WTC11 (cell line): Measurements from ENCODE around the gene MLN. TPM values are rescaled to one million over a fixed set of nuclear protein-coding genes. Genes with fewer than 3 reads are reported as not detected.

Experiments
- ATAC-seq: fragments of 200-7000 bp; cut with Tn5 transposase; 2 replicates; pipeline ENCODE4 v1.10.0; 2021; ENCODE audit warnings: mild to moderate bottlenecking, moderate library complexity
- CTCF ChIA-PET: fragments of 300-600 bp; sonication (Branson Sonifier 250); formaldehyde crosslinking; loops from one replicate; lab custom pipeline; 2021; ENCODE audit warnings: antibody characterized with exemption; lab: Charles Lee
- POLR2A ChIA-PET: fragments of 350-600 bp; sonication (Branson Sonifier 250); formaldehyde crosslinking; loops from one replicate; lab custom pipeline; 2021; ENCODE audit warnings: antibody characterized with exemption; lab: Charles Lee
- DNase-seq: peaks from one replicate; pipeline ENCODE4 v3.0.0; 2021; ENCODE audit warnings: low spot score
- H3K27ac Mint-ChIP-seq: 2 replicates; pipeline ENCODE4 v1.8.0; 2021; ENCODE audit warnings: mixed read lengths
- H3K27me3 Mint-ChIP-seq: 2 replicates; pipeline ENCODE4 v1.8.0; 2021; ENCODE audit warnings: low read depth, mild to moderate bottlenecking, moderate library complexity, mixed read lengths
- H3K36me3 Mint-ChIP-seq: 2 replicates; pipeline ENCODE4 v1.8.0; 2021; ENCODE audit warnings: mixed read lengths
- H3K4me1 Mint-ChIP-seq: 2 replicates; pipeline ENCODE4 v1.8.0; 2022; ENCODE audit warnings: mixed read lengths
- H3K4me3 Mint-ChIP-seq: 2 replicates; pipeline ENCODE4 v1.8.0; 2021; ENCODE audit warnings: mild to moderate bottlenecking, moderate library complexity, mixed read lengths
- H3K9me3 Mint-ChIP-seq: 2 replicates; pipeline ENCODE4 v1.8.0; 2021; ENCODE audit warnings: mixed read lengths
- CBFB ChIP-seq: sonication (generic); formaldehyde crosslinking; IDR thresholded peaks from 2 replicates; pipeline ENCODE4 v1.8.1; 2022; ENCODE audit warnings: mild to moderate bottlenecking, low read depth, missing genetic modification reagents
- HMGA2 ChIP-seq: fragments of 250-450 bp; sonication (Bioruptor Pico); IDR thresholded peaks from 2 replicates; pipeline ENCODE4 v1.4.0; 2021; ENCODE audit warnings: mild to moderate bottlenecking, moderate library complexity
- MXD4 ChIP-seq: fragments of 250-450 bp; sonication (Bioruptor Pico); IDR thresholded peaks from 2 replicates; pipeline ENCODE4 v1.8.0; 2021; ENCODE audit warnings: mild to moderate bottlenecking, moderate library complexity, borderline replicate concordance
- NR1H2 ChIP-seq: sonication (generic); formaldehyde crosslinking; IDR thresholded peaks from 2 replicates; pipeline ENCODE4 v1.9.0; 2021; ENCODE audit warnings: mild to moderate bottlenecking, moderate library complexity, missing genetic modification reagents
- PRRX2 ChIP-seq: fragments of 250-450 bp; sonication (Bioruptor Pico); IDR thresholded peaks from 2 replicates; pipeline ENCODE4 v1.8.0; 2021; ENCODE audit warnings: mild to moderate bottlenecking
- SP1 ChIP-seq: sonication (generic); formaldehyde crosslinking; conservative IDR thresholded peaks from 2 replicates; pipeline ENCODE4 v1.8.1; 2022; ENCODE audit warnings: missing genetic modification reagents
- ZNF232 ChIP-seq: sonication (generic); formaldehyde crosslinking; IDR thresholded peaks from 2 replicates; pipeline ENCODE4 v1.8.0; 2022; ENCODE audit warnings: mild to moderate bottlenecking, missing genetic modification reagents
- total RNA-seq: library from RNA; stranded (reverse); gene quantifications from 3 replicates; pipeline ENCODE4 v1.2.3, GENCODE V29; 2021
- TF ChIP-seq, protein P1 (sequence below): sonication (generic); formaldehyde crosslinking; IDR thresholded peaks from 2 replicates; pipeline ENCODE4 v1.8.0; 2022; ENCODE audit warnings: mild to moderate bottlenecking, missing genetic modification reagents
- TF ChIP-seq, protein P2 (sequence below): fragments of 250-450 bp; sonication (Bioruptor Pico); IDR thresholded peaks from 2 replicates; pipeline ENCODE4 v2.1.2; 2022; ENCODE audit warnings: mild to moderate bottlenecking, moderate library complexity
- TF ChIP-seq, protein P3 (sequence below): sonication (generic); formaldehyde crosslinking; IDR thresholded peaks from 2 replicates; pipeline ENCODE4 v1.8.0; 2022; ENCODE audit warnings: mild to moderate bottlenecking, missing genetic modification reagents
- TF ChIP-seq, protein P4 (sequence below): sonication (generic); formaldehyde crosslinking; IDR thresholded peaks from 2 replicates; pipeline ENCODE4 v1.8.1; 2023; ENCODE audit warnings: mild to moderate bottlenecking, missing genetic modification reagents, moderate library complexity
- TF ChIP-seq, protein P5 (sequence below): sonication (generic); formaldehyde crosslinking; IDR thresholded peaks from 2 replicates; pipeline ENCODE4 v1.8.0; 2022; ENCODE audit warnings: mild to moderate bottlenecking, missing genetic modification reagents
- TF ChIP-seq, protein P6 (sequence below): sonication (generic); formaldehyde crosslinking; IDR thresholded peaks from 2 replicates; pipeline ENCODE4 v1.8.1; 2023; ENCODE audit warnings: mild to moderate bottlenecking, missing genetic modification reagents, moderate library complexity
- TF ChIP-seq, protein P7 (sequence below): fragments of 250-450 bp; sonication (Bioruptor Pico); IDR thresholded peaks from 2 replicates; pipeline ENCODE4 v1.9.0; 2021; ENCODE audit warnings: moderate library complexity, mild to moderate bottlenecking, inconsistent platforms, borderline replicate concordance
- TF ChIP-seq, protein P8 (sequence below): sonication (generic); formaldehyde crosslinking; IDR thresholded peaks from 2 replicates; pipeline ENCODE4 v1.8.0; 2023; ENCODE audit warnings: missing genetic modification reagents, mild to moderate bottlenecking, borderline replicate concordance

MLN gene
- total RNA-seq, 1 experiment from 2014 or later = not detected

DNA sequence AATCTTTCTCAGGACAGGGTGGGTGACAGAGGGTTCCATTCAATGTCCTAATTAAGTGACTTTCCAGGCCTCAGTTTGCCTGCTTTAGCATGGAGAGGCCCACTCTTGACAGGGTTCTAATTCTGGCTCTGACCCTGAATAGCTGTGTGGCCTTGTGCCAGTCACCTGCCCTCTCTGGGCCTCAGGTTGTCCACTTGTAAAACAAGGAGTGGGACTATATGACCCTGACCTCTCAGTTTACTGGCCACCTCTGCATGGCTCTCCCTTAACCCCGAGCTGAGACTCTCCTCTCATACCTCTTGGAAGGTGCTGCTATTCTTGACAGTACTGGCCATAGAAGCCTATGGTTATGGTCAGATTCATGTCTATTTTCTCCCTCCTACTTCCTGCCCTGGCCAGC is 44.1 kb upstream of the MLN start (continued):
- TF ChIP-seq, protein P1, sequence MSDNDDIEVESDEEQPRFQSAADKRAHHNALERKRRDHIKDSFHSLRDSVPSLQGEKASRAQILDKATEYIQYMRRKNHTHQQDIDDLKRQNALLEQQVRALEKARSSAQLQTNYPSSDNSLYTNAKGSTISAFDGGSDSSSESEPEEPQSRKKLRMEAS (CRISPR knock-in tag) = no peak
- TF ChIP-seq NR1H2 (no peak), MXD4 (CRISPR knock-in tag) (no peak)
- TF ChIP-seq, protein P2, sequence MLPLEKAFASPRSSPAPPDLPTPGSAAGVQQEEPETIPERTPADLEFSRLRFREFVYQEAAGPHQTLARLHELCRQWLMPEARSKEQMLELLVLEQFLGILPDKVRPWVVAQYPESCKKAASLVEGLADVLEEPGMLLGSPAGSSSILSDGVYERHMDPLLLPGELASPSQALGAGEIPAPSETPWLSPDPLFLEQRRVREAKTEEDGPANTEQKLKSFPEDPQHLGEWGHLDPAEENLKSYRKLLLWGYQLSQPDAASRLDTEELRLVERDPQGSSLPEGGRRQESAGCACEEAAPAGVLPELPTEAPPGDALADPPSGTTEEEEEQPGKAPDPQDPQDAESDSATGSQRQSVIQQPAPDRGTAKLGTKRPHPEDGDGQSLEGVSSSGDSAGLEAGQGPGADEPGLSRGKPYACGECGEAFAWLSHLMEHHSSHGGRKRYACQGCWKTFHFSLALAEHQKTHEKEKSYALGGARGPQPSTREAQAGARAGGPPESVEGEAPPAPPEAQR (CRISPR knock-in tag) = no peak

DNA sequence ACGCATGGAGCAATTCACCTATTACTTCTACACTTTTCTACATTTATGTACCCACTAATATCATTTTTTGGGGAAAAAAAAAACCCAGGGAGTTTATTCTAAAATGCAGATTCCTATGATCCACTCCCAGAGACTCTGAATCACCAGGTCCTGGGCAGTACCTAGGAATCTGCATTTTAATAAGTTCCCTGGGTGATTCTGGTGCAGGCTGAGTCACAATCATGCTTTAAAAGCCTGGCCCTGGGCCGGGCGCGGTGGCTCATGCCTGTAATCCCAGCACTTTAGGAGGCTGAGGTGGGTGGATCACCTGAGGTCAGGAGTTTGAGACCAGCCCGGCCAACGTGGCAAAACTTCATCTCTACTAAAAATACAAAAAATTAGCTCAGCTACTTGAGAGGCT is 43.3 kb upstream of the MLN start:
- no peak for TF ChIP-seq PRRX2
- TF ChIP-seq CBFB = no peak
- TF ChIP-seq, protein P3, sequence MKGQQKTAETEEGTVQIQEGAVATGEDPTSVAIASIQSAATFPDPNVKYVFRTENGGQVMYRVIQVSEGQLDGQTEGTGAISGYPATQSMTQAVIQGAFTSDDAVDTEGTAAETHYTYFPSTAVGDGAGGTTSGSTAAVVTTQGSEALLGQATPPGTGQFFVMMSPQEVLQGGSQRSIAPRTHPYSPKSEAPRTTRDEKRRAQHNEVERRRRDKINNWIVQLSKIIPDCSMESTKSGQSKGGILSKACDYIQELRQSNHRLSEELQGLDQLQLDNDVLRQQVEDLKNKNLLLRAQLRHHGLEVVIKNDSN (CRISPR knock-in tag) = no peak
- TF ChIP-seq, protein P1 (CRISPR knock-in tag) = no peak
- Mint-ChIP-seq H3K27me3 (peaks cover 2% of the 10 kb centered on the region; the same call in 1 of the 2 replicates), H3K27ac (no peak overlapping the region), H3K36me3 (no peaks in the 10 kb centered on the region), H3K4me3 (no peak overlapping the region), H3K4me1 (peaks cover 16% of the 10 kb centered on the region), H3K9me3 (no peaks in the 10 kb centered on the region)
- ATAC-seq (no peak), DNase-seq (no peak)
- CTCF ChIA-PET = interaction anchor here (0.7 to 5.7 kb wide), 2 partner anchors 77 to 267 kb away, joined by 3 to 48 read pairs; partner anchors contain the start of gene BAK1
- POLR2A ChIA-PET = no interaction called here

DNA sequence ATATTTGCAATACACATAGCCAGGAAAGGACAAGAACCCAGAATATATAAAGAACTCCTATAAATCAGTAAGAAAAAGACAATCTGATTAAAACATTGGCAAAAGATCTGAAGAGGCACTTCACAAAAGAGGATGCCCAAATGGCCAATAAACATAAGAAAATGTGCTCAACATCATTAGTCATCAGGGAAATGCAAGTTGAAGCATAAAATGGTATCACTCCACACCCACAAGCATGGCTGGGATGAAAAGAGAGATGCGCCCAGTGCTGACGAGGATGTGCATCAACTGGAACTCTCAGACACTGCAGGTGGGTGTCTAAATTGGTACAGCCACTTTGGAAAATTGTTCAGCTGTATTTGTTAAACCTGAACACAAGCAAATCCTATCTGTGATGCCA is 42.4 kb upstream of the MLN start:
- ChIA-PET POLR2A (no interaction called here), CTCF (no interaction called here)
- DNase-seq (no peak), ATAC-seq (no peak)
- TF ChIP-seq, protein P4, sequence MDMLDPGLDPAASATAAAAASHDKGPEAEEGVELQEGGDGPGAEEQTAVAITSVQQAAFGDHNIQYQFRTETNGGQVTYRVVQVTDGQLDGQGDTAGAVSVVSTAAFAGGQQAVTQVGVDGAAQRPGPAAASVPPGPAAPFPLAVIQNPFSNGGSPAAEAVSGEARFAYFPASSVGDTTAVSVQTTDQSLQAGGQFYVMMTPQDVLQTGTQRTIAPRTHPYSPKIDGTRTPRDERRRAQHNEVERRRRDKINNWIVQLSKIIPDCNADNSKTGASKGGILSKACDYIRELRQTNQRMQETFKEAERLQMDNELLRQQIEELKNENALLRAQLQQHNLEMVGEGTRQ (CRISPR knock-in tag) = no peak
- TF ChIP-seq, protein P1 (CRISPR knock-in tag) = no peak
- TF ChIP-seq SP1 (CRISPR knock-in tag) (no peak), HMGA2 (CRISPR knock-in tag) (no peak)
- TF ChIP-seq, protein P5, sequence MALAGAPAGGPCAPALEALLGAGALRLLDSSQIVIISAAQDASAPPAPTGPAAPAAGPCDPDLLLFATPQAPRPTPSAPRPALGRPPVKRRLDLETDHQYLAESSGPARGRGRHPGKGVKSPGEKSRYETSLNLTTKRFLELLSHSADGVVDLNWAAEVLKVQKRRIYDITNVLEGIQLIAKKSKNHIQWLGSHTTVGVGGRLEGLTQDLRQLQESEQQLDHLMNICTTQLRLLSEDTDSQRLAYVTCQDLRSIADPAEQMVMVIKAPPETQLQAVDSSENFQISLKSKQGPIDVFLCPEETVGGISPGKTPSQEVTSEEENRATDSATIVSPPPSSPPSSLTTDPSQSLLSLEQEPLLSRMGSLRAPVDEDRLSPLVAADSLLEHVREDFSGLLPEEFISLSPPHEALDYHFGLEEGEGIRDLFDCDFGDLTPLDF (CRISPR knock-in tag) = no peak
- H3K4me1 Mint-ChIP-seq = peaks cover 12% of the 10 kb centered on the region; the same call in 1 of the 2 replicates
- no peak overlapping the region for H3K4me3 Mint-ChIP-seq
- no peaks in the 10 kb centered on the region for H3K9me3 Mint-ChIP-seq
- no peaks in the 10 kb centered on the region for H3K36me3 Mint-ChIP-seq
- peaks cover 2% of the 10 kb centered on the region; the same call in 1 of the 2 replicates for H3K27me3 Mint-ChIP-seq
- no peak overlapping the region for H3K27ac Mint-ChIP-seq

DNA sequence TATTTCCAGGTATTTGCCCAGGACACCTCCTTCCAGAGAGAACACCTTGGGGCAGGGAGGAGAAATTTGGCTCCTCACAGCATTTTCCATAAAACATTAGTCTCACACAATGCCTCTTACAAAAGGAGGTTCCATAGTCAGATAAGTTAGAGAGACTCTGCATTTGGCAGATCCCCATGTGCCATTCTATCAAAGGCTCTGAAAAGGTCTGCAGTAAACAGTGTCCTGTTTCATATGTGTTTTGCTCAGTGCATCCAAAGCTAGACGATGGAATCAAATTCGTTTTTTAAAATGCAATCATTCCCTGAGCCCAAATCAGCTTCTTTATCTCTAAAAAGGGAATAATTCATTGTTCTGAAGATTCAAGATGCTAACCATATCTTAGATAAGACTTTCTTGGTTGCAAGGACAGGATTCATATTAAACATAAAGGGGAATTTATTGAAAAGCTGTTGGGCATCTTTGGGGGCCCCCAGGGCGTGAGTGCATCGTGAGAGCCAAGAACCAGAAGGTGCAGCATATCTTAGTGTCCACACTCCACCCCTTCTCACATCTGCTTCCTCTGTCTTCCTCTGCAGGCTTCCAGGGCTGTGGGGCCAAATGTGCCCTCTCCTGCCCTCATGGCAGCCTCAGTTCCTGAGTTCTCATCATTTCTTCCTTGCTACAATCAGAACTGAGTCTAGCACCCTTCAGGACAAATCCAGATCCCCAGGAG is 41.4 kb upstream of the MLN start:
- POLR2A ChIA-PET = no interaction called here
- CTCF ChIA-PET = no interaction called here
- H3K4me1 Mint-ChIP-seq = peaks cover 7% of the 10 kb centered on the region
- no peak overlapping the region for H3K4me3 Mint-ChIP-seq
- no peak overlapping the region for H3K27ac Mint-ChIP-seq
- DNase-seq = no peak
- ATAC-seq = no peak
- H3K27me3 Mint-ChIP-seq = peaks cover 6% of the 10 kb centered on the region
- no peaks in the 10 kb centered on the region for H3K9me3 Mint-ChIP-seq
- no peaks in the 10 kb centered on the region for H3K36me3 Mint-ChIP-seq
- TF ChIP-seq ZNF232 (CRISPR knock-in tag) = no peak
- TF ChIP-seq, protein P6, sequence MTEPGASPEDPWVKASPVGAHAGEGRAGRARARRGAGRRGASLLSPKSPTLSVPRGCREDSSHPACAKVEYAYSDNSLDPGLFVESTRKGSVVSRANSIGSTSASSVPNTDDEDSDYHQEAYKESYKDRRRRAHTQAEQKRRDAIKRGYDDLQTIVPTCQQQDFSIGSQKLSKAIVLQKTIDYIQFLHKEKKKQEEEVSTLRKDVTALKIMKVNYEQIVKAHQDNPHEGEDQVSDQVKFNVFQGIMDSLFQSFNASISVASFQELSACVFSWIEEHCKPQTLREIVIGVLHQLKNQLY (CRISPR knock-in tag) = no peak
- TF ChIP-seq, protein P7, sequence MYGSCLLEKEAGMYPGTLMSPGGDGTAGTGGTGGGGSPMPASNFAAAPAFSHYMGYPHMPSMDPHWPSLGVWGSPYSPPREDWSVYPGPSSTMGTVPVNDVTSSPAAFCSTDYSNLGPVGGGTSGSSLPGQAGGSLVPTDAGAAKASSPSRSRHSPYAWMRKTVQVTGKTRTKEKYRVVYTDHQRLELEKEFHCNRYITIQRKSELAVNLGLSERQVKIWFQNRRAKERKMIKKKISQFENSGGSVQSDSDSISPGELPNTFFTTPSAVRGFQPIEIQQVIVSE (CRISPR knock-in tag) = no peak
- TF ChIP-seq, protein P8, sequence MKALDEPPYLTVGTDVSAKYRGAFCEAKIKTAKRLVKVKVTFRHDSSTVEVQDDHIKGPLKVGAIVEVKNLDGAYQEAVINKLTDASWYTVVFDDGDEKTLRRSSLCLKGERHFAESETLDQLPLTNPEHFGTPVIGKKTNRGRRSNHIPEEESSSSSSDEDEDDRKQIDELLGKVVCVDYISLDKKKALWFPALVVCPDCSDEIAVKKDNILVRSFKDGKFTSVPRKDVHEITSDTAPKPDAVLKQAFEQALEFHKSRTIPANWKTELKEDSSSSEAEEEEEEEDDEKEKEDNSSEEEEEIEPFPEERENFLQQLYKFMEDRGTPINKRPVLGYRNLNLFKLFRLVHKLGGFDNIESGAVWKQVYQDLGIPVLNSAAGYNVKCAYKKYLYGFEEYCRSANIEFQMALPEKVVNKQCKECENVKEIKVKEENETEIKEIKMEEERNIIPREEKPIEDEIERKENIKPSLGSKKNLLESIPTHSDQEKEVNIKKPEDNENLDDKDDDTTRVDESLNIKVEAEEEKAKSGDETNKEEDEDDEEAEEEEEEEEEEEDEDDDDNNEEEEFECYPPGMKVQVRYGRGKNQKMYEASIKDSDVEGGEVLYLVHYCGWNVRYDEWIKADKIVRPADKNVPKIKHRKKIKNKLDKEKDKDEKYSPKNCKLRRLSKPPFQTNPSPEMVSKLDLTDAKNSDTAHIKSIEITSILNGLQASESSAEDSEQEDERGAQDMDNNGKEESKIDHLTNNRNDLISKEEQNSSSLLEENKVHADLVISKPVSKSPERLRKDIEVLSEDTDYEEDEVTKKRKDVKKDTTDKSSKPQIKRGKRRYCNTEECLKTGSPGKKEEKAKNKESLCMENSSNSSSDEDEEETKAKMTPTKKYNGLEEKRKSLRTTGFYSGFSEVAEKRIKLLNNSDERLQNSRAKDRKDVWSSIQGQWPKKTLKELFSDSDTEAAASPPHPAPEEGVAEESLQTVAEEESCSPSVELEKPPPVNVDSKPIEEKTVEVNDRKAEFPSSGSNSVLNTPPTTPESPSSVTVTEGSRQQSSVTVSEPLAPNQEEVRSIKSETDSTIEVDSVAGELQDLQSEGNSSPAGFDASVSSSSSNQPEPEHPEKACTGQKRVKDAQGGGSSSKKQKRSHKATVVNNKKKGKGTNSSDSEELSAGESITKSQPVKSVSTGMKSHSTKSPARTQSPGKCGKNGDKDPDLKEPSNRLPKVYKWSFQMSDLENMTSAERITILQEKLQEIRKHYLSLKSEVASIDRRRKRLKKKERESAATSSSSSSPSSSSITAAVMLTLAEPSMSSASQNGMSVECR (CRISPR knock-in tag) = no peak
